Globus pallidus (tissue), 1 donor: ENCODE measurements around the gene ZNF280A.

Source experiments
- DNase-seq: peaks from one replicate; pipeline ENCODE4 v3.0.0-alpha.2; 2015; ENCODE audit warnings: low spot score

Gene ZNF280A

DNA sequence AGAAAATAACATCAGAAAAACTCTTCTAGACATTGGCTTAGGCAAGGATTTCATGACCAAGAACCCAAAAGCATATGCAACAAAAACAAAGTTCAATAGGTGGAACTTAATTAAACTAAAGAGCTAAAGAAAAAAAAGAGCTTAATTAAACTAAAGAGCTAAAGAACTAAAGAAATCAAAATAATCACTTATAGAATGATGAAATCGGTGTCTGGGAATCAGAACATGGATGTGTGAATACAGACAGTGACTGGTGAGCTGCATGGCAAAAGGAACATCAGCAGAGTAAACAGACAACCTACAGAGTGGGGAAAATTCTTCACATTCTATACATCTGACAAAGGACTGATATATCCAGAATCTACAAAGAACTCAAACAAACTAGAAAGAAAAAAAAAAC lies 53.0 kb downstream of the ZNF280A start:
- DNase-seq = no peak

DNA sequence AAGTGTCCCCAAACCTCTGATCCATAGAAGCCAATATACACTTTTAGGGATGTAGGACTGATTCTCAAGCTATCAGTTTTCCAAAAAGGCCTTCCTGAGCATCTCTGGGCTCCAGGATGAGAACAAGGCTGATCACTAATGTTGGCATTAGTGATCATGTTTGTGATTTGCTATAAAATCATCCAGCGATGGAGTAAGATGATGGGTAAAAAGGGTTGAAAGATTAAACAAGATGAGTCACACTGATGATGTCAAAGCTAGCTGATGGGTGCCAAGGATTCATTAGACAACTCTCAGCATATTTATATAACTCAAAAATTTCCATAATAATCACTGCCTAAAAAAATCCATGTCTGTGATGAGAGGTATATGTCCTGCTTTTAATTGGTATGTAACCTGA lies 54.3 kb downstream of the ZNF280A start:
- DNase-seq = no peak

DNA sequence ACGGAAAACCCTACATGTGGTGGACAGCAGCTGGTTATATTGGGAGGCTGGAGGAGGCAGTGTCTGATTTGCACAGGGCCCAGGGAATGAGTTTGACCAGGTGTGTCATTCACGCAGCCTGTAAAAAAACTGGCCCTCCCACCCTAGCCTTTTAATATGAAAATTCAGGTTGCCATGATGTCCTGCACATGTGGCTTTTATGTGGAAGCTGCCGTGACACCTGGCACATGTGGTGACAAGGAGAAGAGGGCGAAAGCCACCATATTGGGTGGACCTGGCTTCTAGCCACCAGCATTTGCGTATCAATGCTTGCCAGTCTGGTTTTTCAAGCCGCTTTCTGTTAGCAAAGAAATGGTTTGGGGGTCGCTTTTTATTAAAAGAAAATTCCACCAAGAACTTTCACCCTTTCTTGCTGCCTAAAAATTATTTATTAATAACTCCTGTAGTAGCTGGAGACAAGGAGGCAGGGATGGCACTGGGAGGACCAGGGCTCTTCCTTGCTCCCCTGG lies 54.9 kb downstream of the ZNF280A start:
- DNase-seq = no peak

DNA sequence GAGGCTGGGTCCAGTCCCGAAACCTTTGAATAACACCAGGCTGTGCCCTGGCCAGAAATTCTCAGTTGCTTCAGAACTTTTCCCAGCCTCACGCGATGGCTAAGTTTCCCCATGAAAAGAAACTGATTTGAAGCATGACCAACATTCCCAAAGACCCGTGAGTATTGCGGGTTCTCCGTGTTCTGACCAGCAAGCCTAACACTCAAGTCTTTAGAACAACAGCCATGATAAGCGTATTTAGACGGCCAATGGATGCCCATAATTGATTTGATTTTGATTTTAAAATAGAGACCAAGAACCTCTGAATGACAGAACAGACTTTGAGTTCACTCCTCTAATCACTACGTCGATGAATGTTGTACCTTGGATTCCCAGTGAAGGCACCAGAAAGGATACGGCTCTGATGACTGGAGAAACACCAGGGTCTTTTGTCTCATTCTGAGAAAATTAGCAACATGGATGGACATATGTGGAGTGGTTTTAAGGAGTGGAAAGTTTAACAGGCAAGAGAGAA lies 55.5 kb downstream of the ZNF280A start:
- DNase-seq = no peak

DNA sequence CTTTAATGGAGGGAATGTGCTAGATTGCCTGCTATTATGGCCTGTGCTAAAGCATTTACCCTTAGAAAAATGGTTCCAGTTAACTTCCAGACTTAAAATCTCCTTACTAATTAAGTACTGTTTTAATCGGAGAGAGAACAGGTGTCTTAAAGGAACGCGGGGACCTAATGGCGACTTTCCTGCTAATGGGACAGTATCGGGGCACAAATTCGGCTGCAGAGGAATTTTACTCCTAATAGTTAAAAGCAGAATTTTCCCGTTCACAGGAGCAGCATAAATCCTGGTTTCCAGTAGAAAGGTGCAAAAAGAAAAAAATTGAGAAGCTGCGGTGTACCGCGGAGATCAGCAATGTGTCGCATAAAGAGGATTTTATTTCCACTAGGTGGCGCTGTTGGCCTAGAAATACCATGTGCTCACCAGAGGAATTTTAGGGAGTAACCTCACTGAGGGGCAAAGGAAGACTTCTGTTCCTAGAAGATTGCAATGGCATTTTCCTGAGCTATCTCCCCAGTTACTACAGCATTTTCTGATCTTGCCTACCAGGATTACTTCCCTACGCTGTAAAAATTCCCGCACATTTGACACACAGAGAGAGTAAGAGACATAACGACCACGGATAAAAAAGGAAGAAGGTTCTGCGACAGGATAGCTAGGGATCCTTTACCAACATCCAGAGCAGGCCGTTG lies 56.1 kb downstream of the ZNF280A start:
- DNase-seq = peak; percentile 40
